Activated CD4-positive, alpha-beta memory T cell treated with anti-CD3 and anti-CD28 coated beads for 36 hours (primary cell): Measurements from ENCODE around the gene IGFBP3. TPM values are rescaled to one million over a fixed set of nuclear protein-coding genes. Genes with fewer than 3 reads are reported as not detected.
"Not testable (repeated sequence)": the region's sequence is repeated elsewhere in the genome, so short reads cannot be mapped to it uniquely, and the experiment has no call there.

Experiments
- CTCF ChIA-PET: fragments of 350-600 bp; sonication (Branson Sonifier 250); formaldehyde crosslinking; loops from one replicate; lab custom pipeline; 2021; ENCODE audit warnings: antibody characterized with exemption, inconsistent platforms; lab: Charles Lee
- POLR2A ChIA-PET: fragments of 350-600 bp; sonication (Branson Sonifier 250); formaldehyde crosslinking; loops from one replicate; lab custom pipeline; 2021; ENCODE audit warnings: antibody characterized with exemption; lab: Charles Lee
- DNase-seq: peaks from one replicate; pipeline ENCODE4 v3.0.0-alpha.2; 2020
- H3K27ac Mint-ChIP-seq: one replicate; pipeline ENCODE4 v1.8.0; 2021; ENCODE audit warnings: mixed read lengths
- H3K27me3 Mint-ChIP-seq: one replicate; pipeline ENCODE4 v1.8.0; 2021; ENCODE audit warnings: mixed read lengths
- H3K36me3 Mint-ChIP-seq: one replicate; pipeline ENCODE4 v1.8.0; 2021; ENCODE audit warnings: mixed read lengths
- H3K4me1 Mint-ChIP-seq: one replicate; pipeline ENCODE4 v1.8.0; 2021; ENCODE audit warnings: low read depth, mixed read lengths
- H3K4me3 Mint-ChIP-seq: one replicate; pipeline ENCODE4 v1.8.0; 2021; ENCODE audit warnings: mild to moderate bottlenecking, mixed read lengths
- H3K9me3 Mint-ChIP-seq: one replicate; pipeline ENCODE4 v1.8.0; 2021; ENCODE audit warnings: mixed read lengths
- intact Hi-C: fragments of 100-400 bp; cut with micrococcal nuclease; formaldehyde crosslinking; loops from one replicate; pipeline ENCODE4 v1.15.1; 2023
- total RNA-seq, 2 experiments: library from RNA; stranded (reverse); gene quantifications; one replicate each; pipeline ENCODE4 v1.2.3, GENCODE V29; 2021

The IGFBP3 gene
- total RNA-seq, 2 experiments from 2014 or later = 1.1 to 1.9 TPM

DNA sequence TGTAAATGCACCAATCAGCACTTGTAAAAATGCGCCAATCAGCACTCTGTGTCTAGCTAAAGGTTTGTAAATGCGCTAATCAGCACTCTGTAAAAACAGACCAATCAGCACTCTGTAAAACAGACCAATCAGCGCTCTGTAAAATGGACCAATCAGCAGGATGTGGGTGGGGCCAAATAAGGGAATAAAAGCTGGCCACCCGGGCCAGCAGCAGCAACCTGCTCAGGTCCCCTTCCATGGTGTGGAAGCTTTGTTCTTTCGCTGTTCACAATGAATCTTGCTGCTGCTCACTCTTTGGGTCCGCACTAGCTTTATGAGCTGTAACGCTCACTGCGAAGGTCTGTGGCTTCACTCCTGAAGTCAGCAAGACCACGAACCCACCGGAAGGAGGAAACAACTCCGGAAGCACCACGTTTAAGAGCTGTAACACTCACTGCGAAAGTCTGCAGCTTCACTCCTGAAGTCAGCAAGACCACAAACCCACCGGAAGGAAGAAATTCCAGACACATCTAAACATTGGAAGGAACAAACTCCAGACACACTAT lies 19.2 kb upstream of the IGFBP3 start:
- not testable (repeated sequence) for H3K36me3 Mint-ChIP-seq, H3K9me3 Mint-ChIP-seq, H3K27me3 Mint-ChIP-seq
- ChIA-PET CTCF (interaction anchor here (1.2 kb wide), 1 partner anchor 17 kb away, joined by 6 read pairs; no protein-coding TSS in a partner anchor), POLR2A (interaction anchor here (0.7 kb wide), 1 partner anchor 38 kb away, joined by 3 read pairs; no protein-coding TSS in a partner anchor)
- intact Hi-C loops = loop anchor here (2.0 kb wide), 1 partner anchor 38 kb away; no protein-coding TSS in a partner anchor
- H3K27ac Mint-ChIP-seq = peak overlapping the region; percentile 72
- peaks cover 17% of the 10 kb centered on the region for H3K4me1 Mint-ChIP-seq
- peak; percentile 71 for DNase-seq
- peak overlapping the region; percentile 78 for H3K4me3 Mint-ChIP-seq

DNA sequence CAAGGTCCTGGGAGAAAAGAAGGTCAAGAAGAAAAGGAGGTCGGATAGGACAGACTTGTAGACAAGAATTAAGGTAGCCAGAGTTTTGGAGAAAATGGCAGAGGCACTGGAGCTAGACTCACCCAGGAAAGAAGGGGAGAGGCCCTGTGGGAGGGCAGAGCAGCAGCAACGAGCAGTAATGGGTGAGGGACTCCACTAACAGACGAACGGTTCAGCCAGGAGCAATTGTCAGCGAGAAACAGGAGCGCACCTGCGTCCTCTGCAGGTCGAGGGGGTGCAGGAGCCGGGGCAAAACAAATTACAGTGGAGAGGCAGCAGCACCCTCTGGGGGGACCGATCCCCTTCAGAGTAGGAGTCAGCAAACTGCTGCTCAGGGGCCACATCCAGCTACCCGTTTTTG lies 18.5 kb upstream of the IGFBP3 start:
- H3K36me3 Mint-ChIP-seq = no peaks in the 10 kb centered on the region
- peak overlapping the region; percentile 44 for H3K4me3 Mint-ChIP-seq
- no peak for DNase-seq
- intact Hi-C loops = no loop called here
- H3K9me3 Mint-ChIP-seq = peaks cover 6% of the 10 kb centered on the region
- peaks cover 2% of the 10 kb centered on the region for H3K27me3 Mint-ChIP-seq
- peaks cover 17% of the 10 kb centered on the region for H3K4me1 Mint-ChIP-seq
- ChIA-PET CTCF (interaction anchor here (1.2 kb wide), 1 partner anchor 17 kb away, joined by 6 read pairs; no protein-coding TSS in a partner anchor), POLR2A (no interaction called here)
- H3K27ac Mint-ChIP-seq = no peak overlapping the region

DNA sequence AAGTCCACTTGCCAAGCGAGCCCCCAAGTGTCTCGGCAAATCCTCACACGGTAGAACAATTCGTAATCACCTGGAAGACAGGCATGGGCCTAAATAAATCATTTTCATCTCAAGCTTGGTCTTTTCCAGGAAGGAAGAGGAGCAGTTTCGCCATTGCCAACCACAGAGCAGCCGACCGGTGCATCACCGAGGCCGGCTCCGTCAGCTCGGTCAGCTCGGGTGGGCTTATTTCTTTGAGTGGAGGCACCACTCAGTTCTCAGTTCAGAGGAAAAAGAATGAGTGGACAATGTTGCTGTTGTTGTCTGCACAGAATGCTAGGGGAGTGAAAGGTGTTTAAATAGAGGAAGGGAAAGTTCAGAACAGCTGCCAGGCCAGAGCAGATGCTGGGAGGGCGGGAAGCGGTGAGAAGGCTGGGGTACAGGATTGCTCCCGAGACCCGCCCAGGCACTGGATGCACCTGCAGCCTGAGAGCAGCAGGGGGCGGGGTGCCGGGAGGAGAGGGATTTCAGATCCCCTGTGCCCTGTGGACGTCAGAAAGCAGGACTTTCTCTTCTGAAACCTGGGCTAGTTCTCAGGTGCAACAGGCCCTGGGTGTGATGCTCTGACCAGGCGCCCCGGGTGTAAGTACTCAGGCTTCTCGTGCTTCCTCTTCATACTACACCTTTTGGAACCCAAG lies 17.7 kb upstream of the IGFBP3 start:
- Mint-ChIP-seq H3K36me3 (no peaks in the 10 kb centered on the region), H3K27ac (no peak overlapping the region), H3K27me3 (peaks cover 2% of the 10 kb centered on the region), H3K9me3 (peaks cover 6% of the 10 kb centered on the region), H3K4me3 (no peak overlapping the region), H3K4me1 (peaks cover 17% of the 10 kb centered on the region)
- no peak for DNase-seq
- intact Hi-C loops = no loop called here
- ChIA-PET CTCF (no interaction called here), POLR2A (no interaction called here)

DNA sequence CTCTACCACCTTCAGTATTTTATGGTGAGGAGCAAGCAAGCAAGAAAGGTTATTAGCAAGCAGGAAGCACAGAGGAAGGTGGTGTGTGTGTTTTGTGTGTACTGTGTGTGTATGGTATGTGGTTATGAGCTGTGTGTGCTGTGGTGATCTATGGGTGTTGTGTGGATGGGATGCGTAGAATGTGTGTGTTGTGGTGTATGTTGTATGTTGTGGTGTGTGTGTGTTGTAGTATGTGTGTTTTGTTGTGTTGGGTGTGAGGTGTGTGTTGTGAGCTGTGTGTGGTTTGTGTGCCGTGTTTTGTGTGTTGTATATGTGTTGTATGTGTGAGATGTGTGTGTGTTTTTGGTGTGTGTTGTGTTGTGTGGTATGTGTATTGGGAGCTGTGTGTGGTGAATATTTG lies 16.8 kb upstream of the IGFBP3 start:
- H3K9me3 Mint-ChIP-seq = peaks cover 6% of the 10 kb centered on the region
- POLR2A ChIA-PET = no interaction called here
- H3K4me1 Mint-ChIP-seq = peaks cover 16% of the 10 kb centered on the region
- no peaks in the 10 kb centered on the region for H3K36me3 Mint-ChIP-seq
- no peak for DNase-seq
- H3K4me3 Mint-ChIP-seq = no peak overlapping the region
- intact Hi-C loops = no loop called here
- CTCF ChIA-PET = interaction anchor here (0.8 kb wide), 1 partner anchor 14 kb away, joined by 3 read pairs; no protein-coding TSS in a partner anchor
- H3K27me3 Mint-ChIP-seq = peaks cover 2% of the 10 kb centered on the region
- no peak overlapping the region for H3K27ac Mint-ChIP-seq

DNA sequence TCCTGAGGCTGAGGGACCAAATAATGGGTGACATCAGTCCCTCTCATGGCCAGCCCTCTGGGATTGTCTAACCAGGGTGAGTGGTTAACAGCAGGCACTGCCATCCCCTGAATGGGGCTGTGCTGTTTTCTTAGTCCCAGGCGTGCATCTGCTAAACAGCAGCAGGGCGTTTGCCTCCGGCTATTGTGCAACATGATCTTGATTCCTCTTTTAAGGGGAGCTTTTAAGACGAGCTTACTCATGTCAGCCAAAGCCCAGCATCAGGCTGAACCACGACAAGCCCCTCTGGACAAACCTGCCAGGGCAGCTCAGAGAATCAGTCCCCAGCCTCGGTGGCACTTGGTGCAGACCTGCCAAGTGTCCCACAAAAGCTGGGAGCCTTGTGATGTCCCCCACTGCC lies 16.2 kb upstream of the IGFBP3 start:
- intact Hi-C loops = no loop called here
- POLR2A ChIA-PET = no interaction called here
- H3K27ac Mint-ChIP-seq = no peak overlapping the region
- no peak for DNase-seq
- peaks cover 2% of the 10 kb centered on the region for H3K27me3 Mint-ChIP-seq
- CTCF ChIA-PET = interaction anchor here (0.8 kb wide), 1 partner anchor 13 kb away, joined by 3 read pairs; no protein-coding TSS in a partner anchor
- no peaks in the 10 kb centered on the region for H3K36me3 Mint-ChIP-seq
- peaks cover 6% of the 10 kb centered on the region for H3K9me3 Mint-ChIP-seq
- peaks cover 12% of the 10 kb centered on the region for H3K4me1 Mint-ChIP-seq
- no peak overlapping the region for H3K4me3 Mint-ChIP-seq

DNA sequence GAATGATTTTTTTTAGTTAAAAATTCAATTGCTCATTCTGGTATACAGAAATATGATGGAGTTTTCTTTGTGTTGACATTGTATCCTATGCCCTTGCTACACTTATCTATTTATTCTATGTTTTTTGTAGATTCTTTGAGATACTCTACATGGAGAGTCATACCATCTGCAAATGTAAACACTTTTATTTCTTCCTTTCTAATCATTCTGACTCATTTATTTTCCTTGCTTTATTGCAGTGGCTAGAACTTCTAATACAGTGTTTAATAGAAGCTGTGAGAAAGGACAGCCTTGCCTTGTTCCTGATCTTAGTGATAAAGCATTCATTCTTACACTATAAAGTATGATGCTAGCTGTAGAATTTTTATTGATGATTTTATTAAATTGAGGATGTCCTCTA lies 9.9 kb upstream of the IGFBP3 start:
- ChIA-PET CTCF (no interaction called here), POLR2A (no interaction called here)
- H3K27me3 Mint-ChIP-seq = no peaks in the 10 kb centered on the region
- DNase-seq = no peak
- H3K36me3 Mint-ChIP-seq = no peaks in the 10 kb centered on the region
- intact Hi-C loops = no loop called here
- no peak overlapping the region for H3K27ac Mint-ChIP-seq
- H3K4me3 Mint-ChIP-seq = no peak overlapping the region
- no peaks in the 10 kb centered on the region for H3K9me3 Mint-ChIP-seq
- peaks cover 2% of the 10 kb centered on the region for H3K4me1 Mint-ChIP-seq

DNA sequence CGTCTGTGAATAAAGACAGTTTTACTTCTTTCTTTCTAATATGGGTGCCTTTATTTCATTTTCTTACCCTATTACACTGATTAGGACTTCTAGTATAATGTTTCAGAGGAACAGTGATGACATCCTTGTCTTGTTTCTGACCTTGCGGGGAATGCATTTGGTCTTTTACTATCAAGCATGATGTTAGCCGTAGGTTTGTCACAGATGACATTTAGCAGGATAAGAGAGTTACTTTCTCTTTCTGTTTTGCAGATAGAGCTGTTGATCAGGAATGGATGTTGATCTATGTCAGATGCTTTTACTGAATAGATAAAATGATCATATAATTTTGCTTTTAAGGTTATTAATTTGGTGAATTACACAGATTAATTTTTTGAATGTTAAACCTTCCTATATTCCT lies 6.6 kb upstream of the IGFBP3 start:
- no peaks in the 10 kb centered on the region for H3K36me3 Mint-ChIP-seq
- no peaks in the 10 kb centered on the region for H3K9me3 Mint-ChIP-seq
- peak overlapping the region; percentile 38 for H3K4me3 Mint-ChIP-seq
- peaks cover 8% of the 10 kb centered on the region for H3K4me1 Mint-ChIP-seq
- ChIA-PET POLR2A (no interaction called here), CTCF (no interaction called here)
- intact Hi-C loops = no loop called here
- peaks cover 12% of the 10 kb centered on the region for H3K27me3 Mint-ChIP-seq
- H3K27ac Mint-ChIP-seq = no peak overlapping the region
- DNase-seq = no peak

DNA sequence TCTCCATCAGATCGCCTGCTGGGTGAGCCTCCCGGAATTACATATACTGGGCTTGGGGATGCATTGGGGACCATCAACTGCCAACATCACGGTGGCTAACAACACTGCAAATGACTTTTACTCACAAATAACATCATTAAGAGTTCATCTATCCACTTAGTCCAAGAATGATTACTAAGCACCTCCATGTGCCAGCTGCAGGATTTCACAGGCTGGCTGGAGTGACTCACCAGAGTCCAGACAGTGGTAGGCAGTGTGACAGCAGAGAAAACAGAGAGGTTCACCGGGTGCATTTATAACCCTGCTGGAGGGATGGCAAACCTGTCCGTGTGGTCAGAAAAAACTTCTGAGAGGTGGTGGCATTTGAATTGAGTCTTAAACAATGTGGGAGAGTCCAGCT lies 3.2 kb upstream of the IGFBP3 start:
- intact Hi-C loops = loop anchor here (5.0 kb wide), 3 partner anchors 228 to 1328 kb away; no protein-coding TSS in a partner anchor
- ChIA-PET CTCF (interaction anchor here (1.2 kb wide), 1 partner anchor 13 kb away, joined by 3 read pairs; no protein-coding TSS in a partner anchor), POLR2A (no interaction called here)
- Mint-ChIP-seq H3K36me3 (no peaks in the 10 kb centered on the region), H3K4me3 (no peak overlapping the region), H3K27me3 (peaks cover 38% of the 10 kb centered on the region), H3K27ac (no peak overlapping the region), H3K9me3 (no peaks in the 10 kb centered on the region), H3K4me1 (peaks cover 25% of the 10 kb centered on the region)
- DNase-seq = no peak

DNA sequence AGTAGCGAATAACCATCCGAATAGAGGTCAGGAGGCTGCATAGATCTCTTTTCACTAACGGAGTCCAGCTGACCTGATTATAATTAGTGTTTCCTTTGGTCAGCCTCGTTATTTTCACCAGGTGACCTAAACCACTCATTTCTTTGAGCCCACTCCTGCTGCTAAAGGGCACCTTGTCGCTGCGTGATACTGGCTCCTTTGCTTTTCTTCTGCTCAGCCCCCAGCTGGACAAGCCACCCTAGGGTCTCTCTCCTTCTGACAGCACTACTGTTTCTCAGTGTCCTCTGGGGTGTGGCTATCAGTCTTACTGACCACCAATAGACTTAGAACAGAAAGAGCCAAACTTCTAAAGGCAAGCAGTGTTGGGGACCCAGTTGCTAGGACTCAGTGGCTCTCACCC lies 2.7 kb upstream of the IGFBP3 start:
- POLR2A ChIA-PET = no interaction called here
- no peaks in the 10 kb centered on the region for H3K9me3 Mint-ChIP-seq
- CTCF ChIA-PET = interaction anchor here (0.7 to 1.9 kb wide), 5 partner anchors 10 to 1165 kb away, joined by 3 to 9 read pairs (median 5); no protein-coding TSS in a partner anchor
- H3K4me3 Mint-ChIP-seq = no peak overlapping the region
- no peak for DNase-seq
- peaks cover 25% of the 10 kb centered on the region for H3K4me1 Mint-ChIP-seq
- no peak overlapping the region for H3K27ac Mint-ChIP-seq
- peaks cover 40% of the 10 kb centered on the region for H3K27me3 Mint-ChIP-seq
- no peaks in the 10 kb centered on the region for H3K36me3 Mint-ChIP-seq
- intact Hi-C loops = loop anchor here (1.0 to 5.0 kb wide), 4 partner anchors 228 to 1328 kb away; no protein-coding TSS in a partner anchor

DNA sequence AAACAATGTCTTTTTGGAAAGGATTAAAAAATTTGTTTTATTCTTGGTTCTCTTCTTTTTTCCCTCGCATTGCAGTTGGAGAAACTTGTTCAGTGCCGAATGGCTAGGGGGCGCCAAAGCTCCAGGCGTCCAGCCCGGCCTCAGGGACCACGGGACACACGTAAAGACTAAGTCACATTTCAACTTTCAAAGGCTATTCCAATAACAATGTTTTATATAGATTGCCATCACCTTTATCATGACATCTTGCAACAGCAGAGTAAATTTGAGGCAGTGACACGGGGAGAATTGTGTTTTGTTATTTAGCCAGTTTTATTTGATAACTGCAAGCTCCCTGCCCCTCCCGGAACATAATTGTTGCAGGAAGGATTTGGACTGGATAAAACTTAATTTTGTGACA lies 2.2 kb upstream of the IGFBP3 start:
- Mint-ChIP-seq H3K27ac (no peak overlapping the region), H3K4me1 (peaks cover 25% of the 10 kb centered on the region), H3K36me3 (no peaks in the 10 kb centered on the region), H3K4me3 (peak overlapping the region; percentile 22), H3K9me3 (no peaks in the 10 kb centered on the region), H3K27me3 (peaks cover 41% of the 10 kb centered on the region)
- peak; percentile 78 for DNase-seq
- ChIA-PET CTCF (interaction anchor here (0.7 to 1.9 kb wide), 10 partner anchors 9 to 1165 kb away, joined by 3 to 9 read pairs (median 3); no protein-coding TSS in a partner anchor), POLR2A (no interaction called here)
- intact Hi-C loops = loop anchor here (1.0 to 5.0 kb wide), 4 partner anchors 229 to 1329 kb away; no protein-coding TSS in a partner anchor

DNA sequence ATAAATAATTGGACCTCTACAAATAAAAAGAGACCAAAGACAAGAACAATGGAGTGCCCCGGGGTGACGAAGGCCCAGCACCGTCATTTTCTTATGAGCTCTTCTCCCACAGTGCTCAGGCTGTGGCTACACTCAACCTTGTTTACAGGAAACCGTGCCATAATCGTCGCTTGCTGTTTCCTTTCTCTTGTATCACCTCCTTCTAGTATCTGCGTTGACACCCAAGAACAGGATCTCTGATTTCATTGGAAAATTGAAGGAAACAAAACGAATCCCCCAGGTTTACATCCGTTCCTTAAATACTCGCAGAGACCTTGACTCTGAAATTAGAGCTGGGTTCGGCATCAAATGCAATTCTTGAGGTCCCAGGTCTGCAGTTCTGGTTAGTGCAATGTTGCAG lies 1.7 kb upstream of the IGFBP3 start:
- no peaks in the 10 kb centered on the region for H3K9me3 Mint-ChIP-seq
- no peaks in the 10 kb centered on the region for H3K36me3 Mint-ChIP-seq
- DNase-seq = peak; percentile 44
- H3K4me3 Mint-ChIP-seq = peak overlapping the region; percentile 22
- peaks cover 25% of the 10 kb centered on the region for H3K4me1 Mint-ChIP-seq
- CTCF ChIA-PET = interaction anchor here (0.7 to 1.9 kb wide), 11 partner anchors 10 to 1166 kb away, joined by 3 to 9 read pairs (median 5); no protein-coding TSS in a partner anchor
- POLR2A ChIA-PET = no interaction called here
- H3K27ac Mint-ChIP-seq = no peak overlapping the region
- peaks cover 43% of the 10 kb centered on the region for H3K27me3 Mint-ChIP-seq
- intact Hi-C loops = loop anchor here (1.0 to 5.0 kb wide), 5 partner anchors 229 to 1329 kb away; no protein-coding TSS in a partner anchor
